CD4-positive, alpha-beta memory T cell (primary cell): ENCODE data around the gene CEP131. TPM values are rescaled to one million over a fixed set of nuclear protein-coding genes. Genes with fewer than 3 reads are reported as not detected.

Experiments
- CTCF ChIA-PET: fragments of 350-600 bp; sonication (Branson Sonifier 250); formaldehyde crosslinking; loops from one replicate; lab custom pipeline; 2021; ENCODE audit warnings: inconsistent platforms; ENCODE audit not compliant: partially characterized antibody; lab: Charles Lee
- POLR2A ChIA-PET: fragments of 350-600 bp; sonication (Branson Sonifier 250); formaldehyde crosslinking; loops from one replicate; lab custom pipeline; 2021; ENCODE audit not compliant: partially characterized antibody; lab: Charles Lee
- DNase-seq, 5 donors: peaks; one replicate each; pipeline versions ENCODE4 v3.0.0 to v3.0.0-alpha.2; 2020 to 2022; ENCODE audit warnings: mixed read lengths in 1 of 5
- H3K27ac ChIP-seq: one replicate; pipeline ENCODE4 v1.7.0; 2013; ENCODE audit warnings: low read depth, low read length
- H3K27me3 ChIP-seq: 2 replicates; pipeline ENCODE4 v1.7.0; 2013; ENCODE audit warnings: mild to moderate bottlenecking, low read length, moderate library complexity; ENCODE audit not compliant: insufficient read depth
- H3K36me3 ChIP-seq: 2 replicates; pipeline ENCODE4 v1.7.0; 2013; ENCODE audit warnings: mild to moderate bottlenecking, low read length, moderate library complexity; ENCODE audit not compliant: insufficient read depth
- H3K4me1 ChIP-seq: 2 replicates; pipeline ENCODE4 v1.7.0; 2013; ENCODE audit warnings: mild to moderate bottlenecking, low read length, moderate library complexity; ENCODE audit not compliant: insufficient read depth
- H3K4me3 ChIP-seq, 2 donors: one replicate each; pipeline ENCODE4 v1.7.0; 2013; ENCODE audit warnings: low read length in 2 of 2, mild to moderate bottlenecking in 1 of 2
- H3K9me3 ChIP-seq, 2 donors: one replicate each; pipeline ENCODE4 v1.7.0; 2013; ENCODE audit warnings: low read length in 2 of 2, control low read depth in 1 of 2; ENCODE audit not compliant: control insufficient read depth in 1 of 2
- H3K27ac Mint-ChIP-seq, 7 donors: one replicate each; pipeline ENCODE4 v1.8.0; 2020 to 2021; ENCODE audit warnings: mixed read lengths in 7 of 7, mild to moderate bottlenecking in 6 of 7, inconsistent platforms in 3 of 7, moderate library complexity in 3 of 7
- H3K27me3 Mint-ChIP-seq, 2 donors: one replicate each; pipeline ENCODE4 v1.8.0; 2020 to 2021; ENCODE audit warnings: mixed read lengths in 2 of 2
- H3K36me3 Mint-ChIP-seq, 2 donors: one replicate each; pipeline ENCODE4 v1.8.0; 2020 to 2021; ENCODE audit warnings: mixed read lengths in 2 of 2, inconsistent platforms in 1 of 2, mild to moderate bottlenecking in 1 of 2
- H3K4me1 Mint-ChIP-seq, 4 donors: one replicate each; pipeline ENCODE4 v1.8.0; 2020 to 2021; ENCODE audit warnings: mixed read lengths in 4 of 4, mild to moderate bottlenecking in 1 of 4
- H3K4me3 Mint-ChIP-seq, 8 donors: one replicate each; pipeline ENCODE4 v1.8.0; 2020 to 2021; ENCODE audit warnings: mixed read lengths in 8 of 8, mild to moderate bottlenecking in 7 of 8, moderate library complexity in 6 of 8, inconsistent platforms in 3 of 8
- H3K9me3 Mint-ChIP-seq, 8 donors: one replicate each; pipeline ENCODE4 v1.8.0; 2020 to 2021; ENCODE audit warnings: mixed read lengths in 8 of 8, mild to moderate bottlenecking in 5 of 8, inconsistent platforms in 3 of 8, moderate library complexity in 1 of 8
- intact Hi-C: fragments of 100-400 bp; cut with micrococcal nuclease; formaldehyde crosslinking; loops from one replicate; pipeline ENCODE4 v1.15.1; 2023
- polyA plus RNA-seq, 2 donors: library from polyadenylated mRNA; unstranded; fragments of 300-500 nt; fragmentation: Illumina TruSeq; gene quantifications; one replicate each; pipeline ENCODE4 v1.2.3, GENCODE V29; 2021
- total RNA-seq, 2 experiments: library from RNA; stranded (reverse); gene quantifications; one replicate each; pipeline ENCODE4 v1.2.3, GENCODE V29; 2021

CEP131 gene
- total and polyA plus RNA-seq, 4 experiments from 2014 or later: 1.7 to 10.5 (median 6.7) TPM

DNA sequence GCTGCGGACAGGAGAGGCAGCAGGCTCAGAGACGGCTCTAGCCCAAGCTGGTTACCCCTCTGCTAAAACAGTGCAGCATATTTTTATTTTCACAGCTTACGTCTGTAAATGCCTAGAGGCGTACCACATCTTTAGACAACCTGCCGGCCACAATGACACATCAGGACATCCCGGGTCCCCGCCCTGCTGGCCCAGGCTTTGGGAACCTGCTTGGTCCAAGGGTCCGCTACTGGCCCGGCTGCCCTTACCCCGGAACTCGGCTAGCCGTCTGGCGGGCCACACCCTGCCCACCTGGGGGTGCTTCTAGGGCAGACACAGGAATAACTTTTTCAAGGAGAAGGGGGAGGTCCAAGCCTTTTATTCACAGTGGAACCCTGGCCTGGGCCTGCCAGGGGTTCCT, 4.3 kb downstream of the CEP131 start:
- no peak for DNase-seq

DNA sequence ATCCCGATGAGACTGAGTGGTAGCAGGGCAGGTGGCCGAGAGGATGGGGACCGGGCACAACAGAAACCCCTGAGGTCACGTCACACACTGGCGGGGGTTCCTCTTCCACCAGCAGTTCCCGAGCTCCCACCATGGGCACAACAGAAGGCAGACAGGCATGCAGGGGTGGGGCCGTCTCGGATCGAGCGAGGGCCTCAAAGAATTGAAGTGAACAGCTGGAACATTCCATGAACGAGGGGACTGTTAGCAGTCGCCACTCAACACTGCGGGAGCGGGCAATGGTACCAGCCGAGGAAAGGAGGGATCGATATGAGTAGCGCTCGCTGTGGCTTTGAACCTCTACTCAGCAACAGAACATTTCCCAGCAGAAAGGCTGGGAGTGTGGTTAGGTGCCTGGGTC, 5.3 kb downstream of the CEP131 start:
- Histone ChIP-seq H3K27ac (no peak overlapping the region), H3K36me3 (no peaks in the 10 kb centered on the region), H3K4me1 (peaks cover 10% of the 10 kb centered on the region), H3K9me3 (no peaks in the 10 kb centered on the region), H3K27me3 (no peaks in the 10 kb centered on the region), H3K4me3 (no peak overlapping the region)
- Mint-ChIP-seq H3K27ac (peak overlapping the region in 1 of 7 donors; percentile 32), H3K36me3 (peaks cover 3 to 6% of the 10 kb centered on the region in 2 donors), H3K27me3 (no peaks in the 10 kb centered on the region), H3K4me1 (peaks cover 0 to 10% (median 4%) of the 10 kb centered on the region in 4 donors), H3K9me3 (no peaks in the 10 kb centered on the region), H3K4me3 (no peak overlapping the region)
- DNase-seq: peak in 1 of 5 donors; percentile 24
- ChIA-PET CTCF (no interaction called here), POLR2A (no interaction called here)
- intact Hi-C loops: no loop called here

More for the DNA sequence above, 4.3 kb downstream of the CEP131 start:
- H3K27ac ChIP-seq: no peak overlapping the region
- H3K27me3 ChIP-seq: no peaks in the 10 kb centered on the region
- Mint-ChIP-seq H3K36me3 (peaks cover 3 to 6% of the 10 kb centered on the region in 2 donors), H3K27me3 (no peaks in the 10 kb centered on the region), H3K27ac (no peak overlapping the region), H3K9me3 (no peaks in the 10 kb centered on the region), H3K4me1 (peaks cover 0 to 13% (median 8%) of the 10 kb centered on the region in 4 donors), H3K4me3 (no peak overlapping the region)
- no peaks in the 10 kb centered on the region for H3K36me3 ChIP-seq
- no peak overlapping the region for H3K4me3 ChIP-seq
- H3K4me1 ChIP-seq: peaks cover 13% of the 10 kb centered on the region
- no peaks in the 10 kb centered on the region for H3K9me3 ChIP-seq
- ChIA-PET POLR2A (no interaction called here), CTCF (interaction anchor here (1.1 kb wide), 1 partner anchor 12 kb away, joined by 3 read pairs; no protein-coding TSS in a partner anchor)
- intact Hi-C loops: no loop called here

- no peak overlapping the region for H3K27ac ChIP-seq
- no peaks in the 10 kb centered on the region for H3K27me3 ChIP-seq
- H3K4me1 ChIP-seq: no peaks in the 10 kb centered on the region
- ChIA-PET CTCF (no interaction called here), POLR2A (no interaction called here)
- peaks cover 2 to 6% of the 10 kb centered on the region in 2 donors for H3K36me3 Mint-ChIP-seq
- H3K36me3 ChIP-seq: no peaks in the 10 kb centered on the region
- H3K4me3 Mint-ChIP-seq: no peak overlapping the region
- intact Hi-C loops: no loop called here
- no peaks in the 10 kb centered on the region for H3K9me3 Mint-ChIP-seq
- H3K27ac Mint-ChIP-seq: no peak overlapping the region
- H3K9me3 ChIP-seq: no peaks in the 10 kb centered on the region
- no peak overlapping the region for H3K4me3 ChIP-seq
- H3K4me1 Mint-ChIP-seq: peaks cover 0 to 2% (median 0%) of the 10 kb centered on the region in 4 donors
- no peaks in the 10 kb centered on the region for H3K27me3 Mint-ChIP-seq
- DNase-seq: no peak
Measured at GRCh38 chr17:81213978-81214377, 8.8 kb downstream of the CEP131 start.

DNA sequence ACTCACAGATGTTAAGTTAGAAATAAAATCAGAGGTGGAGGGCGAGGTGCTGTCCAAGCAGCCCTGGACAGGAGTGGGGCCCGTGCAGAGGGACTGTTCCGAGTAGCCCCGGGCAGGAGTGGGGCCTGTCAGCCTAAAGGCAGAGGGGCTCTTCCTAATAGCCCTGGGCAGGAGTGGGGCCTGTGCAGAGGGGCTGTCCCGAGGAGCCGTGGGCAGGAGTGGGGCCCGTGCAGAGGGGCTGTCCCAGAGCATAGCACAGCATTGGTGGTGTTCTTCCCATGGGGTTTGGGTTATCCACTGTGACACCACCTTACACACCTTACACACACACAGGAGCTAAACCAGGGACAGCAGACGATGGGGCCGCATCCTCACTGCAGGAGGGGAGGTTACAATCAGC, 10.4 kb downstream of the CEP131 start:
- no peak overlapping the region for H3K4me3 Mint-ChIP-seq
- Histone ChIP-seq H3K9me3 (no peaks in the 10 kb centered on the region), H3K4me1 (no peaks in the 10 kb centered on the region), H3K27me3 (no peaks in the 10 kb centered on the region), H3K27ac (no peak overlapping the region), H3K4me3 (no peak overlapping the region), H3K36me3 (no peaks in the 10 kb centered on the region)
- H3K27me3 Mint-ChIP-seq: no peaks in the 10 kb centered on the region
- peaks cover 0 to 2% (median 0%) of the 10 kb centered on the region in 4 donors for H3K4me1 Mint-ChIP-seq
- DNase-seq: no peak
- ChIA-PET CTCF (no interaction called here), POLR2A (interaction anchor here (1.6 kb wide), 1 partner anchor 9 kb away, joined by 3 read pairs; no protein-coding TSS in a partner anchor)
- intact Hi-C loops: no loop called here
- no peak overlapping the region for H3K27ac Mint-ChIP-seq
- no peaks in the 10 kb centered on the region for H3K9me3 Mint-ChIP-seq
- peaks cover 2 to 6% of the 10 kb centered on the region in 2 donors for H3K36me3 Mint-ChIP-seq

DNA sequence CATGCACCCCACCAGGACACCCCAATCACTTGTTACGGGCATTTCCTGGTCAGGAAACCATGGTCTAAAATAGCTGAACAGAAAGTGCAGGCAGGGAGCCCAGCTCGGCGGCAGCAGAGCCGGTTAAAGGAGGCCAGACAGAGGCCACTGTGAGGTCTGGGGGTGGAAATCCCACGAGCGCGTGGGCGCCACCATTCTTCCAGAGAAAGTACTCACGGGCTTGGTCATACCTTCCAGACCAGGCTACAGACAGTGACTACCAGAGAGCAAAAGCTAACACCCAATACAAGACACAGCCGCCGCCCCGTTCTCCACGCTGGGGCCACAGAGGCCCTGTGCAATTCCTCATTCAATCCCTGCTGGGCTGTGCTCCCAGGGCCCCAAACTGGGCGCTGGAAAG, 11.9 kb downstream of the CEP131 start:
- H3K9me3 Mint-ChIP-seq: no peaks in the 10 kb centered on the region
- CTCF ChIA-PET: no interaction called here
- intact Hi-C loops: no loop called here
- no peak overlapping the region for H3K27ac Mint-ChIP-seq
- H3K27ac ChIP-seq: no peak overlapping the region
- H3K36me3 ChIP-seq: no peaks in the 10 kb centered on the region
- no peak for DNase-seq
- H3K4me3 ChIP-seq: no peak overlapping the region
- H3K4me3 Mint-ChIP-seq: no peak overlapping the region
- peaks cover 0 to 2% of the 10 kb centered on the region in 2 donors for H3K36me3 Mint-ChIP-seq
- no peaks in the 10 kb centered on the region for H3K4me1 ChIP-seq
- POLR2A ChIA-PET: interaction anchor here (1.6 kb wide), 1 partner anchor 10 kb away, joined by 3 read pairs; no protein-coding TSS in a partner anchor
- H3K27me3 ChIP-seq: no peaks in the 10 kb centered on the region
- no peaks in the 10 kb centered on the region for H3K27me3 Mint-ChIP-seq
- H3K9me3 ChIP-seq: no peaks in the 10 kb centered on the region
- peaks cover 0 to 2% (median 0%) of the 10 kb centered on the region in 4 donors for H3K4me1 Mint-ChIP-seq

DNA sequence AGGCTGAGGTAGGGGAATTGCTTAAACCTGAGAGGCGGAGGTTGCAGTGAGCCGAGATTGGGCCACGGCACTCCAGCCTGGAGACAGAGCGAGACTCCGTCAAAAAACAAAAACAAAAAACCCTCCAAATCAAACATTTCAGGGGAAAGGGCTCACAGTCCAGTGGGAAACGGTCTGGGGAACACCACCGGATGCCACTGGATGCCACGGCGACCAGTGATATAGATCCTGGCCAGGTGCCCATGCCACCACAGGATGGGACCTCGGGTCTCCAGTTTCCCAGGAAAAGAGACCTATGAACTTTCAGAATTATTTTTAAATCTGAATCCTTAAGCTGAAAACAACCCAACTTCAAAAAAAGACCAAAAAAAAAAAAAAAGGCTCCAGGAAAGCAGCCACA, 12.3 kb downstream of the CEP131 start:
- Mint-ChIP-seq H3K27ac (no peak overlapping the region), H3K27me3 (no peaks in the 10 kb centered on the region), H3K4me1 (peaks cover 0 to 2% (median 0%) of the 10 kb centered on the region in 4 donors), H3K36me3 (no peaks in the 10 kb centered on the region), H3K9me3 (no peaks in the 10 kb centered on the region), H3K4me3 (no peak overlapping the region)
- H3K9me3 ChIP-seq: no peaks in the 10 kb centered on the region
- ChIA-PET CTCF (no interaction called here), POLR2A (interaction anchor here (1.6 kb wide), 1 partner anchor 11 kb away, joined by 3 read pairs; no protein-coding TSS in a partner anchor)
- H3K4me3 ChIP-seq: no peak overlapping the region
- no peaks in the 10 kb centered on the region for H3K4me1 ChIP-seq
- intact Hi-C loops: no loop called here
- DNase-seq: no peak
- no peaks in the 10 kb centered on the region for H3K36me3 ChIP-seq
- no peaks in the 10 kb centered on the region for H3K27me3 ChIP-seq
- no peak overlapping the region for H3K27ac ChIP-seq

DNA sequence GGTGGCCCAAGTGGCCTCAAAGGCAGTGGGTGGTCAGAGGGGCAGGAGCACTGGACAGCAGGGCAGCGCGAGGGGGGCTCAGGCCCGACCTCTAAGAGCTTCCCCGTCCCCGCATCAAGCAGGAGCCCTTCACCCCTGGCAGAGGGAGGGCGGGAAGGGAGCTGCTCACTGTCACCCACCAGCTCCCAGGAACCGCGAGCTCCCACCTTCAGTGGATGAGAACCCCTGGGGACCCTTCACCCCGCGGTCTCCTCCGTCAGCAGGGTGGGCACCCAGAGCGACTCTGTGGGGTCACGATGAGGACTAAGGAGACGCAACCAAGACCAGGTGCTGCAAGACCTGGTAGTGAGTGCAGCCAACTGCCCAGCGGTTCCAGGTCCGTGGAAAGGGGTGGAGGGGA, 13.6 kb downstream of the CEP131 start:
- Histone ChIP-seq H3K27me3 (no peaks in the 10 kb centered on the region), H3K4me3 (no peak overlapping the region), H3K36me3 (no peaks in the 10 kb centered on the region), H3K9me3 (no peaks in the 10 kb centered on the region), H3K4me1 (no peaks in the 10 kb centered on the region), H3K27ac (no peak overlapping the region)
- peaks cover 0 to 2% (median 0%) of the 10 kb centered on the region in 4 donors for H3K4me1 Mint-ChIP-seq
- no peaks in the 10 kb centered on the region for H3K36me3 Mint-ChIP-seq
- intact Hi-C loops: no loop called here
- H3K27me3 Mint-ChIP-seq: no peaks in the 10 kb centered on the region
- CTCF ChIA-PET: no interaction called here
- H3K4me3 Mint-ChIP-seq: no peak overlapping the region
- POLR2A ChIA-PET: interaction anchor here (0.6 kb wide), 1 partner anchor 1801 kb away, joined by 3 read pairs; no protein-coding TSS in a partner anchor
- no peak for DNase-seq
- H3K9me3 Mint-ChIP-seq: no peaks in the 10 kb centered on the region
- H3K27ac Mint-ChIP-seq: no peak overlapping the region
